CD14-positive monocyte (primary cell): ENCODE measurements around the gene RAB22A. TPM values are rescaled to one million over a fixed set of nuclear protein-coding genes. Genes with fewer than 3 reads are reported as not detected.

ENCODE experiments used
- DNase-seq, 3 donors: peaks; one replicate each; pipeline ENCODE4 v3.0.0-alpha.2; 2011 to 2022
- H2AFZ ChIP-seq: 2 replicates; pipeline ENCODE4 v1.6.0; 2012; ENCODE audit warnings: mild to moderate bottlenecking, low read depth, low read length, inconsistent platforms; ENCODE audit not compliant: insufficient read depth, poor library complexity, severe bottlenecking
- H3K27ac ChIP-seq, 2 donors: 1 replicate in 1 of 2; 2 replicates in 1 of 2; pipeline ENCODE4 v1.5.1; 2012 to 2013; ENCODE audit warnings: low read length in 2 of 2, control low read depth in 1 of 2, inconsistent platforms in 1 of 2, low read depth in 1 of 2, mild to moderate bottlenecking in 1 of 2
- H3K27me3 ChIP-seq, 2 donors: one replicate each; pipeline versions ENCODE4 v1.6.0 to v1.6.1; 2011 to 2013; ENCODE audit warnings: low read length in 2 of 2; ENCODE audit not compliant: control insufficient read depth in 2 of 2, insufficient read depth in 2 of 2
- H3K36me3 ChIP-seq, 2 donors: replicated peaks in 1 of 2; 1 replicate in 1 of 2; 2 replicates in 1 of 2; pipeline versions ENCODE4 v1.5.1 to v1.6.1; 2012 to 2013; ENCODE audit warnings: low read length in 2 of 2, control low read depth in 1 of 2, inconsistent platforms in 1 of 2, mild to moderate bottlenecking in 1 of 2; ENCODE audit not compliant: insufficient read depth in 2 of 2, control insufficient read depth in 1 of 2
- H3K4me1 ChIP-seq, 2 donors: 1 replicate in 1 of 2; 2 replicates in 1 of 2; pipeline versions ENCODE4 v1.5.1 to v1.6.1; 2012 to 2013; ENCODE audit warnings: low read length in 2 of 2, control low read depth in 1 of 2, inconsistent platforms in 1 of 2, mild to moderate bottlenecking in 1 of 2, moderate library complexity in 1 of 2; ENCODE audit not compliant: insufficient read depth in 2 of 2, control insufficient read depth in 1 of 2
- H3K4me2 ChIP-seq: replicated peaks from 2 replicates; pipeline ENCODE3; 2012; ENCODE audit warnings: low read length, moderate library complexity, mild to moderate bottlenecking; ENCODE audit not compliant: poor library complexity, severe bottlenecking; ENCODE audit errors: extremely low read depth
- H3K4me3 ChIP-seq, 3 experiments: fragments of 200-600 bp in 1 of 3; sonication (generic) in 1 of 3; replicated peaks in 1 of 3; 1 replicate in 2 of 3; 2 replicates in 1 of 3; pipeline ENCODE4 v1.5.1; 2011 to 2013; ENCODE audit warnings: low read length in 3 of 3, mild to moderate bottlenecking in 3 of 3, control low read depth in 2 of 3, low read depth in 2 of 3, inconsistent platforms in 1 of 3, moderate library complexity in 1 of 3
- H3K79me2 ChIP-seq: 2 replicates; pipeline ENCODE4 v1.6.0; 2012; ENCODE audit warnings: mild to moderate bottlenecking, control low read depth, inconsistent platforms, low read length, moderate library complexity; ENCODE audit not compliant: insufficient read depth
- H3K9ac ChIP-seq: 2 replicates; pipeline ENCODE4 v1.6.0; 2017; ENCODE audit warnings: low read length, mild to moderate bottlenecking; ENCODE audit not compliant: insufficient read depth, poor library complexity, severe bottlenecking
- H3K9me3 ChIP-seq, 2 donors: replicated peaks in 1 of 2; 1 replicate in 1 of 2; 2 replicates in 1 of 2; pipeline versions ENCODE4 v1.5.1 to v1.6.1; 2012 to 2013; ENCODE audit warnings: low read length in 2 of 2, control low read depth in 1 of 2; ENCODE audit not compliant: control insufficient read depth in 1 of 2, insufficient read depth in 1 of 2
- H4K20me1 ChIP-seq: 2 replicates; pipeline ENCODE4 v1.6.0; 2012; ENCODE audit warnings: mild to moderate bottlenecking, low read length, control low read depth, moderate library complexity; ENCODE audit not compliant: insufficient read depth
- H3K27ac Mint-ChIP-seq, 7 donors: one replicate each; pipeline ENCODE4 v1.8.0; 2020; ENCODE audit warnings: mild to moderate bottlenecking in 7 of 7, mixed read lengths in 7 of 7, moderate library complexity in 6 of 7, inconsistent platforms in 2 of 7
- H3K27me3 Mint-ChIP-seq, 3 donors: one replicate each; pipeline ENCODE4 v1.8.0; 2021 to 2022; ENCODE audit warnings: low read depth in 3 of 3, mild to moderate bottlenecking in 3 of 3, mixed read lengths in 3 of 3, moderate library complexity in 3 of 3, inconsistent platforms in 1 of 3
- H3K36me3 Mint-ChIP-seq, 2 donors: one replicate each; pipeline ENCODE4 v1.8.0; 2020; ENCODE audit warnings: mixed read lengths in 2 of 2, inconsistent platforms in 1 of 2, mild to moderate bottlenecking in 1 of 2
- H3K4me1 Mint-ChIP-seq: one replicate; pipeline ENCODE4 v1.8.0; 2020; ENCODE audit warnings: mild to moderate bottlenecking, mixed read lengths
- H3K4me3 Mint-ChIP-seq, 2 donors: one replicate each; pipeline ENCODE4 v1.8.0; 2020; ENCODE audit warnings: mild to moderate bottlenecking in 2 of 2, mixed read lengths in 2 of 2, moderate library complexity in 1 of 2
- H3K9me3 Mint-ChIP-seq, 7 donors: one replicate each; pipeline ENCODE4 v1.8.0; 2020 to 2022; ENCODE audit warnings: mixed read lengths in 7 of 7, mild to moderate bottlenecking in 6 of 7, moderate library complexity in 6 of 7, inconsistent platforms in 2 of 7
- WGBS: methylation state at CpG from one replicate; pipeline ENCODE4 v1.1.5; 2013; ENCODE audit warnings: missing lambda C conversion rate; ENCODE audit not compliant: insufficient coverage; 5-methylcytosine and 5-hydroxymethylcytosine counted together
- intact Hi-C, 2 donors: fragments of 100-400 bp; cut with micrococcal nuclease; formaldehyde crosslinking; loops; one replicate each; pipeline versions ENCODE4 v1.15.0 to v1.15.1; 2023
- polyA plus RNA-seq, 3 donors: library from polyadenylated mRNA; depleted of rRNA in 1 of 3; unstranded in 2 of 3; stranded (reverse) in 1 of 3; fragments of 300-500 nt in 2 of 3; fragments of >200 nt in 1 of 3; fragmentation: Illumina TruSeq in 2 of 3; gene quantifications; 1 replicate in 2 of 3; 2 replicates in 1 of 3; pipeline ENCODE4 v1.2.3, GENCODE V29; 2012 to 2021
- TF ChIP-seq, protein P1 (sequence below): fragments of 200-600 bp; IDR thresholded peaks from one replicate; pipeline ENCODE4 v1.8.0; 2022; ENCODE audit warnings: antibody characterized with exemption, mild to moderate bottlenecking

Gene RAB22A
- polyA plus RNA-seq, 3 donors = 5.8 to 10.6 (median 9.8) TPM

DNA sequence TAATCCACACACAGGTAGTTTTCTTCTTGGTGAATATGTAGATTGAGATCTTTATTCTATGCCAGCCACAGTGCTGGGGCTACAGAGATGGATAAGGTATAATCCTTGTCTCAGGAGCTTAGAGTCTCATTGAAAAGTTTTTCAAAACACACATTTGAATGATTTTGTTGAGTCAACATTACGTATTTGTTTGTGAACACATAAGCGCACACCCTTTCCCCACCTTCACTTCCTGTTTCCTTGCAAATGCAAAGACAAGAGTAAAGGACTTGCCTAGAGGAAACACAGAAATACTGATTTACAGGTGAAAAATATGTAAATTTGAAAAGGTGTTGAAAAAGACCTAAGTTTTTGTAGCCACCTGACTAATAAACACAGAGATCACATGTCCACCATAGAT is 107.3 kb downstream of the RAB22A start:
- Histone ChIP-seq H3K9ac (no peak overlapping the region), H3K27me3 (no peaks in the 10 kb centered on the region), H3K27ac (no peak overlapping the region), H3K36me3 (peaks cover 26 to 42% of the 10 kb centered on the region in 2 donors), H3K9me3 (no peaks in the 10 kb centered on the region), H3K4me2 (no peak overlapping the region), H3K4me1 (no peaks in the 10 kb centered on the region), H3K79me2 (peaks cover 59% of the 10 kb centered on the region), H4K20me1 (peaks cover 65% of the 10 kb centered on the region), H2AFZ (no peak overlapping the region), H3K4me3 (no peak overlapping the region)
- WGBS = no CpG with 5 or more reads among the region's 2 CpGs
- peak in 1 of 3 donors; percentile 8 for DNase-seq
- TF ChIP-seq, protein P1, sequence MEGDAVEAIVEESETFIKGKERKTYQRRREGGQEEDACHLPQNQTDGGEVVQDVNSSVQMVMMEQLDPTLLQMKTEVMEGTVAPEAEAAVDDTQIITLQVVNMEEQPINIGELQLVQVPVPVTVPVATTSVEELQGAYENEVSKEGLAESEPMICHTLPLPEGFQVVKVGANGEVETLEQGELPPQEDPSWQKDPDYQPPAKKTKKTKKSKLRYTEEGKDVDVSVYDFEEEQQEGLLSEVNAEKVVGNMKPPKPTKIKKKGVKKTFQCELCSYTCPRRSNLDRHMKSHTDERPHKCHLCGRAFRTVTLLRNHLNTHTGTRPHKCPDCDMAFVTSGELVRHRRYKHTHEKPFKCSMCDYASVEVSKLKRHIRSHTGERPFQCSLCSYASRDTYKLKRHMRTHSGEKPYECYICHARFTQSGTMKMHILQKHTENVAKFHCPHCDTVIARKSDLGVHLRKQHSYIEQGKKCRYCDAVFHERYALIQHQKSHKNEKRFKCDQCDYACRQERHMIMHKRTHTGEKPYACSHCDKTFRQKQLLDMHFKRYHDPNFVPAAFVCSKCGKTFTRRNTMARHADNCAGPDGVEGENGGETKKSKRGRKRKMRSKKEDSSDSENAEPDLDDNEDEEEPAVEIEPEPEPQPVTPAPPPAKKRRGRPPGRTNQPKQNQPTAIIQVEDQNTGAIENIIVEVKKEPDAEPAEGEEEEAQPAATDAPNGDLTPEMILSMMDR = no peak
- peaks cover 0 to 4% (median 0%) of the 10 kb centered on the region in 7 donors for H3K9me3 Mint-ChIP-seq
- H3K36me3 Mint-ChIP-seq = peaks cover 37 to 48% of the 10 kb centered on the region in 2 donors
- no peaks in the 10 kb centered on the region for H3K27me3 Mint-ChIP-seq
- intact Hi-C loops = no loop called here
- peaks cover 9% of the 10 kb centered on the region for H3K4me1 Mint-ChIP-seq
- peak overlapping the region in 4 of 7 donors; percentile 0 to 79 (median 58) for H3K27ac Mint-ChIP-seq
- no peak overlapping the region for H3K4me3 Mint-ChIP-seq

Other genes with a start within 250 kb of the RAB22A start
- not detected for gene ANKRD60, start 81.1 kb upstream of the RAB22A start, polyA plus RNA-seq
- 10 to 100 TPM in 2 of 3 donors, 1 to 10 TPM in 1; 8.5 to 14.3 (median 10.1) TPM for gene VAPB, start 79.5 kb downstream of the RAB22A start, polyA plus RNA-seq
- not detected for gene APCDD1L, start 205.7 kb downstream of the RAB22A start, polyA plus RNA-seq